NCI-H510A (cell line): ENCODE results near the gene MAPK14.

Experiments used
- DNase-seq: peaks from one replicate; lab custom pipeline; 2025; lab: John Stamatoyannopoulos, UW

The MAPK14 gene

GRCh38 chr6:36038120-36038876 lies 10.7 kb downstream of the MAPK14 start:
- no peak for DNase-seq

- DNase-seq, result no peak
These were observed 11.5 kb downstream of the MAPK14 start for GRCh38 chr6:36039112-36039511.

- DNase-seq, result no peak
These were observed 13.3 kb downstream of the MAPK14 start for GRCh38 chr6:36040958-36041357.

- no peak for DNase-seq
These were observed 15.1 kb downstream of the MAPK14 start for GRCh38 chr6:36042618-36043260.

GRCh38 chr6:36049582-36049981 lies 22.0 kb downstream of the MAPK14 start:
- no peak for DNase-seq

- DNase-seq, result no peak
These were observed 22.7 kb downstream of the MAPK14 start for GRCh38 chr6:36050305-36050704.

- peak; percentile 15 for DNase-seq
These were observed 23.5 kb downstream of the MAPK14 start for GRCh38 chr6:36050947-36051710.

GRCh38 chr6:36052097-36052496 lies 24.5 kb downstream of the MAPK14 start:
- no peak for DNase-seq

GRCh38 chr6:36053878-36054277 lies 26.3 kb downstream of the MAPK14 start:
- no peak for DNase-seq

GRCh38 chr6:36054415-36054814 lies 26.8 kb downstream of the MAPK14 start:
- no peak for DNase-seq

GRCh38 chr6:36054956-36055355 lies 27.3 kb downstream of the MAPK14 start:
- no peak for DNase-seq

GRCh38 chr6:36056178-36056577 lies 28.6 kb downstream of the MAPK14 start:
- no peak for DNase-seq

GRCh38 chr6:36061236-36061635 lies 33.6 kb downstream of the MAPK14 start:
- DNase-seq, result no peak

GRCh38 chr6:36062247-36062646 lies 34.6 kb downstream of the MAPK14 start:
- DNase-seq, result no peak

- no peak for DNase-seq
These were observed 35.9 kb downstream of the MAPK14 start for GRCh38 chr6:36063318-36064060.

- no peak for DNase-seq
These were observed 37.3 kb downstream of the MAPK14 start for GRCh38 chr6:36064770-36065396.

- DNase-seq, result no peak
These were observed 38.3 kb downstream of the MAPK14 start for GRCh38 chr6:36065916-36066315.

GRCh38 chr6:36066817-36067216 lies 39.2 kb downstream of the MAPK14 start:
- no peak for DNase-seq

GRCh38 chr6:36067374-36068011 lies 39.9 kb downstream of the MAPK14 start:
- DNase-seq, result no peak

GRCh38 chr6:36068012-36068392 lies 40.4 kb downstream of the MAPK14 start:
- no peak for DNase-seq

- DNase-seq, result no peak
These were observed 41.0 kb downstream of the MAPK14 start for GRCh38 chr6:36068586-36068985.
